Measurements from ENCODE around the gene BDKRB1. TPM values are rescaled to one million over a fixed set of nuclear protein-coding genes. Genes with fewer than 3 reads are reported as not detected.

The BDKRB1 gene
- total RNA-seq, 6 experiments from 2014 or later, result 0.31 TPM; not detected in 5

- TF ChIP-seq POLR2A (IDR thresholded peaks at IDR 0.05) (no peak), CTCF (IDR thresholded peaks at IDR 0.05) (peak in 2 of 4 donors; percentile 24 to 55)
- ATAC-seq (peak; percentile 20 to 69 (median 45)), DNase-seq (no peak)
- Histone ChIP-seq H3K4me3 (peak overlapping the region in 2 of 3 donors; percentile 2 to 17), H3K9me3 (no peaks in the 10 kb centered on the region), H3K27me3 (no peaks in the 10 kb centered on the region), H3K36me3 (peaks cover 0 to 11% (median 5%) of the 10 kb centered on the region in 4 donors), H3K27ac (peak overlapping the region; percentile 59 to 79 (median 71)), H3K4me1 (peaks cover 0 to 56% (median 20%) of the 10 kb centered on the region in 4 donors)
- intact Hi-C loops (cut with DNase I), result no loop called here
- WGBS (ENCODE audit: insufficient coverage, low coverage, low lambda C conversion rate, missing lambda C conversion rate), result 15% methylated on average over 1 of the region's 1 CpG
These were observed 28.4 kb downstream of the BDKRB1 start for GRCh38 chr14:96284430-96284829.

- intact Hi-C loops (cut with DNase I), result no loop called here
- ATAC-seq (peak; percentile 32 to 60 (median 49)), DNase-seq (peak in 2 of 3 donors; percentile 65 to 75)
- H3K27me3 ChIP-seq, result no peaks in the 10 kb centered on the region
- H3K9me3 ChIP-seq, result no peaks in the 10 kb centered on the region
- H3K27ac ChIP-seq, result peak overlapping the region; percentile 59 to 79 (median 71)
- 26% methylated on average over 17 of the region's 17 CpGs for WGBS (ENCODE audit: insufficient coverage, low coverage, low lambda C conversion rate, missing lambda C conversion rate)
- H3K4me3 ChIP-seq, result no peak overlapping the region
- TF ChIP-seq POLR2A (IDR thresholded peaks at IDR 0.05) (peak; percentile 56), CTCF (IDR thresholded peaks at IDR 0.05) (no peak)
- peaks cover 0 to 56% (median 20%) of the 10 kb centered on the region in 4 donors for H3K4me1 ChIP-seq
- peaks cover 0 to 23% (median 15%) of the 10 kb centered on the region in 4 donors for H3K36me3 ChIP-seq
These were observed 29.7 kb downstream of the BDKRB1 start for GRCh38 chr14:96285667-96286066.

GRCh38 chr14:96286251-96286650, 30.2 kb downstream of the BDKRB1 start:
- Histone ChIP-seq H3K27ac (peak overlapping the region; percentile 59 to 79 (median 71)), H3K36me3 (peaks cover 0 to 28% (median 18%) of the 10 kb centered on the region in 4 donors), H3K27me3 (no peaks in the 10 kb centered on the region), H3K9me3 (no peaks in the 10 kb centered on the region), H3K4me1 (peaks cover 0 to 52% (median 17%) of the 10 kb centered on the region in 4 donors), H3K4me3 (no peak overlapping the region)
- DNase-seq (no peak), ATAC-seq (no peak)
- 50% methylated on average over 1 of the region's 1 CpG for WGBS (ENCODE audit: insufficient coverage, low coverage, low lambda C conversion rate, missing lambda C conversion rate)
- TF ChIP-seq CTCF (IDR thresholded peaks at IDR 0.05) (no peak), POLR2A (IDR thresholded peaks at IDR 0.05) (no peak)
- intact Hi-C loops (cut with DNase I), result no loop called here

- TF ChIP-seq POLR2A (IDR thresholded peaks at IDR 0.05) (no peak), CTCF (IDR thresholded peaks at IDR 0.05) (no peak)
- Histone ChIP-seq H3K27ac (no peak overlapping the region), H3K9me3 (no peaks in the 10 kb centered on the region), H3K4me3 (no peak overlapping the region), H3K27me3 (no peaks in the 10 kb centered on the region), H3K4me1 (peaks cover 0 to 36% (median 16%) of the 10 kb centered on the region in 4 donors), H3K36me3 (peaks cover 0 to 31% (median 19%) of the 10 kb centered on the region in 4 donors)
- 100% methylated on average over 1 of the region's 1 CpG for WGBS (ENCODE audit: insufficient coverage, low coverage, low lambda C conversion rate, missing lambda C conversion rate)
- intact Hi-C loops (cut with DNase I), result no loop called here
- ATAC-seq (no peak), DNase-seq (no peak)
These were observed 31.8 kb downstream of the BDKRB1 start for GRCh38 chr14:96287856-96288255.
